ENCODE measurements around the gene DCC.

Gene DCC

GRCh38 chr18:53442415-53442783 is 1102.4 kb downstream of the DCC start:
- H3K4me2 ChIP-seq (ENCODE audit: low read length) = no peak overlapping the region
- no peaks in the 10 kb centered on the region for H3K4me1 ChIP-seq (ENCODE audit: control insufficient read depth, low read length)
- no peaks in the 10 kb centered on the region for H4K20me1 ChIP-seq (ENCODE audit: control insufficient read depth, insufficient read depth, low read depth, low read length)
- H3K36me3 ChIP-seq (ENCODE audit: control insufficient read depth, low read length) = no peaks in the 10 kb centered on the region
- H3K79me2 ChIP-seq (ENCODE audit: control insufficient read depth, low read length) = no peaks in the 10 kb centered on the region
- H3K27ac ChIP-seq (ENCODE audit: low read depth, low read length) = no peak overlapping the region
- H3K9me3 ChIP-seq (ENCODE audit: control insufficient read depth, insufficient read depth, low read length) = no peaks in the 10 kb centered on the region
- H3K4me3 ChIP-seq (ENCODE audit: low read length) = no peak overlapping the region
- no peaks in the 10 kb centered on the region for H3K27me3 ChIP-seq (ENCODE audit: control insufficient read depth, low read length)
- no peaks in the 10 kb centered on the region for H3F3A ChIP-seq (ENCODE audit: control insufficient read depth, insufficient read depth)
- H3K9me2 ChIP-seq (replicated peaks; ENCODE audit: control insufficient read depth, low read length) = no peaks in the 10 kb centered on the region; the same call in 1 of the 2 replicates
- TF ChIP-seq EZH2phosphoT487 (IDR thresholded peaks at IDR 0.05; ENCODE audit: borderline replicate concordance, low read length) = no peak
- TF ChIP-seq CTCF (IDR thresholded peaks at IDR 0.05; ENCODE audit: low read depth, low read length, poor library complexity, severe bottlenecking) = no peak

GRCh38 chr18:53443336-53443735 is 1103.3 kb downstream of the DCC start:
- no peak overlapping the region for H3K4me2 ChIP-seq (ENCODE audit: low read length)
- H3K9me3 ChIP-seq (ENCODE audit: control insufficient read depth, insufficient read depth, low read length) = no peaks in the 10 kb centered on the region
- H3F3A ChIP-seq (ENCODE audit: control insufficient read depth, insufficient read depth) = no peaks in the 10 kb centered on the region

GRCh38 chr18:53443831-53444230 is 1103.8 kb downstream of the DCC start:
- H3K36me3 ChIP-seq (ENCODE audit: control insufficient read depth, low read length) = no peaks in the 10 kb centered on the region

More at GRCh38 chr18:53443336-53443735, 1103.3 kb downstream of the DCC start:
- no peaks in the 10 kb centered on the region for H4K20me1 ChIP-seq (ENCODE audit: control insufficient read depth, insufficient read depth, low read depth, low read length)
- no peaks in the 10 kb centered on the region for H3K4me1 ChIP-seq (ENCODE audit: control insufficient read depth, low read length)
- H3K79me2 ChIP-seq (ENCODE audit: control insufficient read depth, low read length) = no peaks in the 10 kb centered on the region
- no peaks in the 10 kb centered on the region for H3K27me3 ChIP-seq (ENCODE audit: control insufficient read depth, low read length)
- TF ChIP-seq CTCF (IDR thresholded peaks at IDR 0.05; ENCODE audit: low read depth, low read length, poor library complexity, severe bottlenecking) (no peak), EZH2phosphoT487 (IDR thresholded peaks at IDR 0.05; ENCODE audit: borderline replicate concordance, low read length) (no peak)
- no peaks in the 10 kb centered on the region for H3K36me3 ChIP-seq (ENCODE audit: control insufficient read depth, low read length)
- H3K4me3 ChIP-seq (ENCODE audit: low read length) = no peak overlapping the region
- no peak overlapping the region for H3K27ac ChIP-seq (ENCODE audit: low read depth, low read length)
- no peaks in the 10 kb centered on the region; the same call in 1 of the 2 replicates for H3K9me2 ChIP-seq (replicated peaks; ENCODE audit: control insufficient read depth, low read length)

More at GRCh38 chr18:53443831-53444230, 1103.8 kb downstream of the DCC start:
- Histone ChIP-seq H3K27ac (ENCODE audit: low read depth, low read length) (no peak overlapping the region), H3K9me2 (replicated peaks; ENCODE audit: control insufficient read depth, low read length) (no peaks in the 10 kb centered on the region; the same call in 1 of the 2 replicates), H3F3A (ENCODE audit: control insufficient read depth, insufficient read depth) (no peaks in the 10 kb centered on the region), H3K79me2 (ENCODE audit: control insufficient read depth, low read length) (no peaks in the 10 kb centered on the region), H4K20me1 (ENCODE audit: control insufficient read depth, insufficient read depth, low read depth, low read length) (no peaks in the 10 kb centered on the region), H3K4me3 (ENCODE audit: low read length) (no peak overlapping the region), H3K4me1 (ENCODE audit: control insufficient read depth, low read length) (no peaks in the 10 kb centered on the region), H3K27me3 (ENCODE audit: control insufficient read depth, low read length) (no peaks in the 10 kb centered on the region), H3K9me3 (ENCODE audit: control insufficient read depth, insufficient read depth, low read length) (no peaks in the 10 kb centered on the region), H3K4me2 (ENCODE audit: low read length) (no peak overlapping the region)
- TF ChIP-seq CTCF (IDR thresholded peaks at IDR 0.05; ENCODE audit: low read depth, low read length, poor library complexity, severe bottlenecking) (no peak), EZH2phosphoT487 (IDR thresholded peaks at IDR 0.05; ENCODE audit: borderline replicate concordance, low read length) (no peak)
